DMS79 treated with DMSO at 0.1 percent for 48 hours (cell line): ENCODE data around the gene KRTAP9-2.
"Not testable (repeated sequence)": the region's sequence is repeated elsewhere in the genome, so short reads cannot be mapped to it uniquely, and the experiment has no call there.

Experiments
- DNase-seq: peaks from one replicate; lab custom pipeline; 2025; lab: John Stamatoyannopoulos, UW

Gene KRTAP9-2

GRCh38 chr17:41237116-41237515, 10.7 kb downstream of the KRTAP9-2 start:
- DNase-seq, result not testable (repeated sequence)

GRCh38 chr17:41237949-41238437, 11.5 kb downstream of the KRTAP9-2 start, which contains the start of gene KRTAP9-8:
Gene KRTAP9-8 (plus strand): TSS chr17:41237999. CDS start chr17:41238052, 53 bp downstream.
- DNase-seq, result not testable (repeated sequence)

- not testable (repeated sequence) for DNase-seq
Measured at GRCh38 chr17:41246995-41247787, 20.7 kb downstream of the KRTAP9-2 start.

GRCh38 chr17:41249637-41250240, 23.3 kb downstream of the KRTAP9-2 start, which contains the start of gene KRTAP9-4:
Gene KRTAP9-4 (plus strand): TSS chr17:41249687. CDS start chr17:41249721, 34 bp downstream.
- DNase-seq, result not testable (repeated sequence)

GRCh38 chr17:41251261-41251660, 24.8 kb downstream of the KRTAP9-2 start:
- DNase-seq, result no peak

- no peak for DNase-seq
Measured at GRCh38 chr17:41254861-41255260, 28.4 kb downstream of the KRTAP9-2 start.

GRCh38 chr17:41255381-41256290, 29.2 kb downstream of the KRTAP9-2 start, which contains the start of gene KRTAP9-9:
Gene KRTAP9-9 (plus strand): TSS chr17:41255384.
- DNase-seq, result not testable (repeated sequence)

GRCh38 chr17:41256291-41256685, 29.8 kb downstream of the KRTAP9-2 start:
- DNase-seq, result no peak

- DNase-seq, result no peak
Measured at GRCh38 chr17:41258406-41258805, 32.0 kb downstream of the KRTAP9-2 start.

GRCh38 chr17:41263212-41263611, 36.8 kb downstream of the KRTAP9-2 start:
- DNase-seq, result no peak

GRCh38 chr17:41264599-41264998, 38.2 kb downstream of the KRTAP9-2 start:
- no peak for DNase-seq

GRCh38 chr17:41265078-41265477, 38.6 kb downstream of the KRTAP9-2 start, which contains the start of gene KRTAP9-6:
Gene KRTAP9-6 (plus strand): TSS chr17:41265378. CDS start chr17:41265378, 0 bp downstream.
- DNase-seq, result no peak

GRCh38 chr17:41267711-41268110, 41.3 kb downstream of the KRTAP9-2 start:
- DNase-seq, result no peak

- not testable (repeated sequence) for DNase-seq
Measured at GRCh38 chr17:41271323-41271722, 44.9 kb downstream of the KRTAP9-2 start.

- no peak for DNase-seq
Measured at GRCh38 chr17:41271858-41272257, 45.4 kb downstream of the KRTAP9-2 start.

- DNase-seq, result not testable (repeated sequence)
Measured at GRCh38 chr17:41275648-41276190, 49.3 kb downstream of the KRTAP9-2 start, which contains the start of gene KRTAP9-7. Gene KRTAP9-7 (plus strand): TSS chr17:41275698. CDS start chr17:41275698, 0 bp downstream.
